ENCODE data around the gene TEX38. TPM values are rescaled to one million over a fixed set of nuclear protein-coding genes. Genes with fewer than 3 reads are reported as not detected.
"Not testable (repeated sequence)": the region's sequence is repeated elsewhere in the genome, so short reads cannot be mapped to it uniquely, and the experiment has no call there.

The TEX38 gene
- total RNA-seq, 1 experiment from 2014 or later = not detected

DNA sequence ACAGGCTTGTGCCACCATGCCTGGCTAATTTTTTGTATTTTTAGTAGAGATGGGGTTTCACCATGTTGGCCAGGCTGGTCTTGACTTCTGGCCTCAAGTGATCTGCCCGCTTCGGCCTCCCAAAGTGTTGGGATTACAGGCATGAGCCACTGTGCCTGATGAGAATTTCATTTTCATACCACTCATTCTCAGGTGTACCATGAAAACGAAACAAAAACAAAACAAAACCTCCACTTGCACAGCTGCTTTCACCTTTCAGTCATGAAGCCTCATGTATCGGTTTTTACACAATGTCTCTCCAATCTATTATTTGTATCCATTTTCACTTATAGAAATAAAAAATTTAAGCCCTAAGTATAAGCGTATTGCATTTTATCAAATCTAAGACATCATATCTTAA lies 11.5 kb upstream of the TEX38 start:
- intact Hi-C loops (cut with micrococcal nuclease; ENCODE audit: unreplicated experiment) = not testable (repeated sequence)

GRCh38 chr1:46662919-46663318 lies 8.7 kb upstream of the TEX38 start:
- CTCF ChIA-PET; in situ Hi-C loops (cut with HindIII; ENCODE audit: low pct_unique_long_range_greater_than_20kb, low sequenced_read_pairs); H3K4me1 ChIP-seq (ENCODE audit: control insufficient read depth, insufficient read depth, low read length); POLR2A ChIA-PET; H3K9me3 ChIP-seq (ENCODE audit: control insufficient read depth, insufficient read depth, low read depth, low read length); H3K36me3 ChIP-seq (ENCODE audit: control insufficient read depth, insufficient read depth, low read length); DNase-seq (ENCODE audit: low read depth, low spot score); H3K27me3 ChIP-seq (ENCODE audit: control insufficient read depth, insufficient read depth, low read length); H3K27ac ChIP-seq (ENCODE audit: low read length); ATAC-seq; intact Hi-C loops (cut with micrococcal nuclease; ENCODE audit: unreplicated experiment); BruUV-seq (replicated peaks); H3K4me3 ChIP-seq (ENCODE audit: low read depth in 2 of 2, low read length in 2 of 2): not testable (repeated sequence)

More for the DNA sequence above, 11.5 kb upstream of the TEX38 start:
- DNase-seq (ENCODE audit: low read depth, low spot score); H3K27me3 ChIP-seq (ENCODE audit: control insufficient read depth, insufficient read depth, low read length); H3K9me3 ChIP-seq (ENCODE audit: control insufficient read depth, insufficient read depth, low read depth, low read length); ATAC-seq; in situ Hi-C loops (cut with HindIII; ENCODE audit: low pct_unique_long_range_greater_than_20kb, low sequenced_read_pairs); H3K4me1 ChIP-seq (ENCODE audit: control insufficient read depth, insufficient read depth, low read length); BruUV-seq (replicated peaks); H3K27ac ChIP-seq (ENCODE audit: low read length); H3K4me3 ChIP-seq (ENCODE audit: low read depth in 2 of 2, low read length in 2 of 2): not testable (repeated sequence)
- CTCF ChIA-PET = interaction anchor here (0.6 kb wide), 1 partner anchor 42 kb away, joined by 3 read pairs; no protein-coding TSS in a partner anchor
- POLR2A ChIA-PET = interaction anchor here (0.6 to 0.8 kb wide), 2 partner anchors 17 to 58 kb away, joined by 3 to 4 read pairs; no protein-coding TSS in a partner anchor
- peaks cover 21% of the 10 kb centered on the region for H3K36me3 ChIP-seq (ENCODE audit: control insufficient read depth, insufficient read depth, low read length)

DNA sequence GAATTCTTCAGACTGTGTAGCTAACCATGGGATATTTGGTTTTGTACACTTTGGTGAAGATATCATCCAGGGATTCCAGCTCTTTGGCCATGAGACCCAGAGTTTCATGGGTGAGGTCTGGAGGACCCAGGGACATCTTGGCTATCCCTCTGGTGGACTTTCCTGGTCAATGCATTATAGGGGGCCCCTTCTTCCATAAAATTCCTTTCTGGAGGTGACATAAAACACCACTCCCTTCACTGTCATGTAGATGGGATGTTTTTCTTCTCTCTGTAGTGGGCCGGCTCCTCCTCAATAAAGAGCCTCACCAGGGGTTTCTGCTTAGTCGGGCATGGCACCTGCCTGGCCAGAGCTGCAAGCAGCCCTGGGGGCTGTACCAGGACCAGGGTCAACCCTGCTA lies 5.7 kb upstream of the TEX38 start:
- DNase-seq (ENCODE audit: low read depth, low spot score) (no peak), ATAC-seq (no peak)
- TF ChIP-seq POLR2AphosphoS5 (IDR thresholded peaks at IDR 0.05; ENCODE audit: low read depth, low read length) (no peak), TCF7L2 (IDR thresholded peaks at IDR 0.05; ENCODE audit: low read depth, low read length) (no peak), SIN3A (IDR thresholded peaks at IDR 0.05; ENCODE audit: borderline replicate concordance, insufficient read depth, low read depth, low read length) (no peak)
- TF ChIP-seq, protein P1, sequence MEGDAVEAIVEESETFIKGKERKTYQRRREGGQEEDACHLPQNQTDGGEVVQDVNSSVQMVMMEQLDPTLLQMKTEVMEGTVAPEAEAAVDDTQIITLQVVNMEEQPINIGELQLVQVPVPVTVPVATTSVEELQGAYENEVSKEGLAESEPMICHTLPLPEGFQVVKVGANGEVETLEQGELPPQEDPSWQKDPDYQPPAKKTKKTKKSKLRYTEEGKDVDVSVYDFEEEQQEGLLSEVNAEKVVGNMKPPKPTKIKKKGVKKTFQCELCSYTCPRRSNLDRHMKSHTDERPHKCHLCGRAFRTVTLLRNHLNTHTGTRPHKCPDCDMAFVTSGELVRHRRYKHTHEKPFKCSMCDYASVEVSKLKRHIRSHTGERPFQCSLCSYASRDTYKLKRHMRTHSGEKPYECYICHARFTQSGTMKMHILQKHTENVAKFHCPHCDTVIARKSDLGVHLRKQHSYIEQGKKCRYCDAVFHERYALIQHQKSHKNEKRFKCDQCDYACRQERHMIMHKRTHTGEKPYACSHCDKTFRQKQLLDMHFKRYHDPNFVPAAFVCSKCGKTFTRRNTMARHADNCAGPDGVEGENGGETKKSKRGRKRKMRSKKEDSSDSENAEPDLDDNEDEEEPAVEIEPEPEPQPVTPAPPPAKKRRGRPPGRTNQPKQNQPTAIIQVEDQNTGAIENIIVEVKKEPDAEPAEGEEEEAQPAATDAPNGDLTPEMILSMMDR (IDR thresholded peaks at IDR 0.05) = no peak
- TF ChIP-seq, protein P2, sequence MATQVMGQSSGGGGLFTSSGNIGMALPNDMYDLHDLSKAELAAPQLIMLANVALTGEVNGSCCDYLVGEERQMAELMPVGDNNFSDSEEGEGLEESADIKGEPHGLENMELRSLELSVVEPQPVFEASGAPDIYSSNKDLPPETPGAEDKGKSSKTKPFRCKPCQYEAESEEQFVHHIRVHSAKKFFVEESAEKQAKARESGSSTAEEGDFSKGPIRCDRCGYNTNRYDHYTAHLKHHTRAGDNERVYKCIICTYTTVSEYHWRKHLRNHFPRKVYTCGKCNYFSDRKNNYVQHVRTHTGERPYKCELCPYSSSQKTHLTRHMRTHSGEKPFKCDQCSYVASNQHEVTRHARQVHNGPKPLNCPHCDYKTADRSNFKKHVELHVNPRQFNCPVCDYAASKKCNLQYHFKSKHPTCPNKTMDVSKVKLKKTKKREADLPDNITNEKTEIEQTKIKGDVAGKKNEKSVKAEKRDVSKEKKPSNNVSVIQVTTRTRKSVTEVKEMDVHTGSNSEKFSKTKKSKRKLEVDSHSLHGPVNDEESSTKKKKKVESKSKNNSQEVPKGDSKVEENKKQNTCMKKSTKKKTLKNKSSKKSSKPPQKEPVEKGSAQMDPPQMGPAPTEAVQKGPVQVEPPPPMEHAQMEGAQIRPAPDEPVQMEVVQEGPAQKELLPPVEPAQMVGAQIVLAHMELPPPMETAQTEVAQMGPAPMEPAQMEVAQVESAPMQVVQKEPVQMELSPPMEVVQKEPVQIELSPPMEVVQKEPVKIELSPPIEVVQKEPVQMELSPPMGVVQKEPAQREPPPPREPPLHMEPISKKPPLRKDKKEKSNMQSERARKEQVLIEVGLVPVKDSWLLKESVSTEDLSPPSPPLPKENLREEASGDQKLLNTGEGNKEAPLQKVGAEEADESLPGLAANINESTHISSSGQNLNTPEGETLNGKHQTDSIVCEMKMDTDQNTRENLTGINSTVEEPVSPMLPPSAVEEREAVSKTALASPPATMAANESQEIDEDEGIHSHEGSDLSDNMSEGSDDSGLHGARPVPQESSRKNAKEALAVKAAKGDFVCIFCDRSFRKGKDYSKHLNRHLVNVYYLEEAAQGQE (IDR thresholded peaks at IDR 0.05; ENCODE audit: insufficient read depth in 1 of 2, low read depth in 2 of 2, low read length in 1 of 2) = no peak
- Histone ChIP-seq H3K27me3 (ENCODE audit: control insufficient read depth, insufficient read depth, low read length) (no peaks in the 10 kb centered on the region), H3K4me3 (ENCODE audit: low read depth in 2 of 2, low read length in 2 of 2) (no peak overlapping the region), H3K27ac (ENCODE audit: low read length) (no peak overlapping the region), H3K9me3 (ENCODE audit: control insufficient read depth, insufficient read depth, low read depth, low read length) (no peaks in the 10 kb centered on the region), H3K4me1 (ENCODE audit: control insufficient read depth, insufficient read depth, low read length) (peaks cover 11% of the 10 kb centered on the region; the same call in 1 of the 2 replicates), H3K36me3 (ENCODE audit: control insufficient read depth, insufficient read depth, low read length) (0 out of 2 replicates have a peak, but pooled peaks cover 5% of the 10 kb centered on the region)
- intact Hi-C loops (cut with micrococcal nuclease; ENCODE audit: unreplicated experiment) (no loop called here), in situ Hi-C loops (cut with HindIII; ENCODE audit: low pct_unique_long_range_greater_than_20kb, low sequenced_read_pairs) (no loop called here)
- no TSS peak for BruUV-seq (replicated peaks)
- ChIA-PET CTCF (no interaction called here), POLR2A (no interaction called here)

Data from Panc1 (cell line).